ENCODE measurements around the gene TAGLN.

Gene TAGLN

DNA sequence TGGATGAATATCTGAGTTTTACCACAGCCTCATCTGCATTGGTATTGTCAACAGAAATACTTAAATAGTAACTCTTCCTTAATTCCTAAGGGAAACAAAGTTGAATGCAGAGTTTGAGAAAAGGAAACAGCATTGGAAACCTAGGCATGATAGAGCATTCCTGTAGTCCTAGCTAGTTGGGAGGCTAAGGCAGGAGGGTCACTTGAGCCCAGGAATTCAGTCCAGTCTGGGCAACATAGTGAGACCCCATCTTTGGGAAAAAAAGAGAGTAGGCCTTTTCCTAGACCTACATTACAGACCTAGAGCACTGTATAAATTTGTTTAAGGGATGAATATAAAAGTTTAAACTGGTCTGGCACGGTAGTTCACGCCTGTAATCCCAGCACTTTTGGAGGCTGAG is 41.7 kb upstream of the TAGLN start:
- Histone ChIP-seq H3K4me2 (ENCODE audit: insufficient read depth, low read length) (no peak overlapping the region), H2AFZ (ENCODE audit: low read depth, low read length) (no peak overlapping the region), H4K20me1 (ENCODE audit: insufficient read depth, low read length) (peaks cover 71% of the 10 kb centered on the region), H3K27me3 (ENCODE audit: insufficient read depth, low read length, poor library complexity) (no peaks in the 10 kb centered on the region), H3K9me3 (ENCODE audit: insufficient read depth, low read length, severe bottlenecking) (no peaks in the 10 kb centered on the region), H3K4me1 (ENCODE audit: insufficient read depth, low read length) (no peaks in the 10 kb centered on the region), H3K79me2 (ENCODE audit: insufficient read depth, low read length) (peaks cover 96% of the 10 kb centered on the region), H3K27ac (ENCODE audit: low read length) (no peak overlapping the region), H3K4me3 (ENCODE audit: low read depth in 1 of 2, low read length in 2 of 2) (no peak overlapping the region), H3K9ac (ENCODE audit: low read depth, low read length) (no peak overlapping the region), H3K36me3 (ENCODE audit: insufficient read depth, low read length) (peaks cover 88% of the 10 kb centered on the region)
- ATAC-seq (ENCODE audit: insufficient read depth, low read depth) (no peak), DNase-seq (no peak)
- TF ChIP-seq, protein P1, sequence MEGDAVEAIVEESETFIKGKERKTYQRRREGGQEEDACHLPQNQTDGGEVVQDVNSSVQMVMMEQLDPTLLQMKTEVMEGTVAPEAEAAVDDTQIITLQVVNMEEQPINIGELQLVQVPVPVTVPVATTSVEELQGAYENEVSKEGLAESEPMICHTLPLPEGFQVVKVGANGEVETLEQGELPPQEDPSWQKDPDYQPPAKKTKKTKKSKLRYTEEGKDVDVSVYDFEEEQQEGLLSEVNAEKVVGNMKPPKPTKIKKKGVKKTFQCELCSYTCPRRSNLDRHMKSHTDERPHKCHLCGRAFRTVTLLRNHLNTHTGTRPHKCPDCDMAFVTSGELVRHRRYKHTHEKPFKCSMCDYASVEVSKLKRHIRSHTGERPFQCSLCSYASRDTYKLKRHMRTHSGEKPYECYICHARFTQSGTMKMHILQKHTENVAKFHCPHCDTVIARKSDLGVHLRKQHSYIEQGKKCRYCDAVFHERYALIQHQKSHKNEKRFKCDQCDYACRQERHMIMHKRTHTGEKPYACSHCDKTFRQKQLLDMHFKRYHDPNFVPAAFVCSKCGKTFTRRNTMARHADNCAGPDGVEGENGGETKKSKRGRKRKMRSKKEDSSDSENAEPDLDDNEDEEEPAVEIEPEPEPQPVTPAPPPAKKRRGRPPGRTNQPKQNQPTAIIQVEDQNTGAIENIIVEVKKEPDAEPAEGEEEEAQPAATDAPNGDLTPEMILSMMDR (IDR thresholded peaks at IDR 0.05; ENCODE audit: borderline replicate concordance, extremely low read depth, low read length, poor library complexity, severe bottlenecking), result no peak
- TF ChIP-seq EZH2 (IDR thresholded peaks at IDR 0.05; ENCODE audit: borderline replicate concordance, low read depth, low read length, severe bottlenecking), result no peak

DNA sequence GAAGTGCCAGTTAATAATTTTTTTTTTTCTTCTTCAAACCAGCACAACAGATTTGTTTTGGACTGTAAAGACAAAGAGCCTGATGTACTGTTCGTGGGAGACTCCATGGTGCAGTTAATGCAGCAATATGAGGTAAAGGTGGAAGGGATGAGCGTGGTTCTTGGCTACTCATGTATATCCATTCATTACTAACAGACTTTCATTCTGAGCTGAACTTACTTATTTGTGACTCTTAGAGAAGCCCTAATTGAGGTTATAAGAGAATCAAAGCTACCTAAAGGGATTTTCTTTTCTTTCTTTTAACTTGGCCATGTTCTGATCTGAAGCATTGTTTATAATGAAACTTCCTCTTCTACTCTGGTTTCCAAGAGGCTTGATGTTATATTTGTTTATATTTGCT is 39.3 kb upstream of the TAGLN start:
- no peak overlapping the region for H3K27ac ChIP-seq (ENCODE audit: low read length)
- H3K4me3 ChIP-seq (ENCODE audit: low read depth in 1 of 2, low read length in 2 of 2), result no peak overlapping the region
- H2AFZ ChIP-seq (ENCODE audit: low read depth, low read length), result no peak overlapping the region
- no peak for ATAC-seq (ENCODE audit: insufficient read depth, low read depth)
- H3K27me3 ChIP-seq (ENCODE audit: insufficient read depth, low read length, poor library complexity), result no peaks in the 10 kb centered on the region
- H3K4me2 ChIP-seq (ENCODE audit: insufficient read depth, low read length), result no peak overlapping the region
- no peaks in the 10 kb centered on the region for H3K4me1 ChIP-seq (ENCODE audit: insufficient read depth, low read length)
- peaks cover 87% of the 10 kb centered on the region for H3K36me3 ChIP-seq (ENCODE audit: insufficient read depth, low read length)
- DNase-seq, result no peak
- TF ChIP-seq, protein P1 (IDR thresholded peaks at IDR 0.05; ENCODE audit: borderline replicate concordance, extremely low read depth, low read length, poor library complexity, severe bottlenecking), result no peak
- TF ChIP-seq EZH2 (IDR thresholded peaks at IDR 0.05; ENCODE audit: borderline replicate concordance, low read depth, low read length, severe bottlenecking), result no peak
- H3K9me3 ChIP-seq (ENCODE audit: insufficient read depth, low read length, severe bottlenecking), result no peaks in the 10 kb centered on the region
- H4K20me1 ChIP-seq (ENCODE audit: insufficient read depth, low read length), result peaks cover 50% of the 10 kb centered on the region
- H3K79me2 ChIP-seq (ENCODE audit: insufficient read depth, low read length), result peaks cover 74% of the 10 kb centered on the region
- no peak overlapping the region for H3K9ac ChIP-seq (ENCODE audit: low read depth, low read length)

DNA sequence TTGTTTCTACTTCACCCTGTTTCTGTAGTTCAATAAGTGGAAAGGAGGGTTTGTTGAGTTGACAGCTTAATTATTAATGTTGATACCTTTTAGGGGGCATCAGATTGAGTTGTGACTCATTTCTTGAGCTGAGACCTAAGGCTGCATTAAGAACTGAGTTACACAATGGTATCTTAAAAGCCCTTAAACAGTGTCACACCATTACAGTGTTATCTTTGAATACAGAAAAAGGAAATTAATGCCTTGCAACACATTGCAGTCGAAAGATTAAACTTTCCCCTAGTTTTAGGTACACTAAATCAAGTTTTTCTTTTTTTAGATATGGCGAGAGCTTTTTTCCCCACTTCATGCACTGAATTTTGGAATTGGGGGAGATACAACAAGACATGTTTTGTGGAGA is 38.3 kb upstream of the TAGLN start:
- H3K27ac ChIP-seq (ENCODE audit: low read length), result no peak overlapping the region
- H3K9ac ChIP-seq (ENCODE audit: low read depth, low read length), result no peak overlapping the region
- no peaks in the 10 kb centered on the region for H3K9me3 ChIP-seq (ENCODE audit: insufficient read depth, low read length, severe bottlenecking)
- H3K4me1 ChIP-seq (ENCODE audit: insufficient read depth, low read length), result no peaks in the 10 kb centered on the region
- H2AFZ ChIP-seq (ENCODE audit: low read depth, low read length), result no peak overlapping the region
- H3K4me3 ChIP-seq (ENCODE audit: low read depth in 1 of 2, low read length in 2 of 2), result no peak overlapping the region
- peaks cover 44% of the 10 kb centered on the region for H4K20me1 ChIP-seq (ENCODE audit: insufficient read depth, low read length)
- no peaks in the 10 kb centered on the region for H3K27me3 ChIP-seq (ENCODE audit: insufficient read depth, low read length, poor library complexity)
- TF ChIP-seq, protein P1 (IDR thresholded peaks at IDR 0.05; ENCODE audit: borderline replicate concordance, extremely low read depth, low read length, poor library complexity, severe bottlenecking), result no peak
- no peak for TF ChIP-seq EZH2 (IDR thresholded peaks at IDR 0.05; ENCODE audit: borderline replicate concordance, low read depth, low read length, severe bottlenecking)
- DNase-seq, result no peak
- no peak overlapping the region for H3K4me2 ChIP-seq (ENCODE audit: insufficient read depth, low read length)
- H3K36me3 ChIP-seq (ENCODE audit: insufficient read depth, low read length), result peaks cover 86% of the 10 kb centered on the region
- H3K79me2 ChIP-seq (ENCODE audit: insufficient read depth, low read length), result peaks cover 65% of the 10 kb centered on the region
- ATAC-seq (ENCODE audit: insufficient read depth, low read depth), result no peak

DNA sequence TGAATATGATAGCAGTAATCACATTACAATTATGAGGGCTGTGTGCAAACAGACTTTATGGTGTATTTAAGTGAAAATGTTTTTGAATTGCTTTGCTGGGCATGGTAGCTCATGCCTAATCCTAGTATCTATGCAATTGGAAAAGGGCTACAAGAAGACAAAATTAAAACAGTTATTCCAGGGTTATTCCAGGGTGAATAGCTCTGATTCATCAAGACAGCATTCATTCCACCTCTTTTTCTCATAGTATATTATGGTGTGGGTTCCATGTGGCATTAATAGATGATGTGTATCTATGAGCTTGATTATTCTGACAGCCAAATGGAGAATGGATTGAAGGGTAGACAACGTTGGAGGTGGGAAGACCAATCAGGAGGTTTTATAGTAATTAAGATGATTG is 32.7 kb upstream of the TAGLN start:
- Histone ChIP-seq H3K27me3 (ENCODE audit: insufficient read depth, low read length, poor library complexity) (no peaks in the 10 kb centered on the region), H3K4me1 (ENCODE audit: insufficient read depth, low read length) (no peaks in the 10 kb centered on the region), H2AFZ (ENCODE audit: low read depth, low read length) (no peak overlapping the region), H3K36me3 (ENCODE audit: insufficient read depth, low read length) (peaks cover 95% of the 10 kb centered on the region), H3K4me3 (ENCODE audit: low read depth in 1 of 2, low read length in 2 of 2) (no peak overlapping the region), H3K27ac (ENCODE audit: low read length) (no peak overlapping the region), H3K4me2 (ENCODE audit: insufficient read depth, low read length) (no peak overlapping the region), H3K9ac (ENCODE audit: low read depth, low read length) (no peak overlapping the region), H3K79me2 (ENCODE audit: insufficient read depth, low read length) (peaks cover 20% of the 10 kb centered on the region; the same call in 1 of the 2 replicates), H3K9me3 (ENCODE audit: insufficient read depth, low read length, severe bottlenecking) (no peaks in the 10 kb centered on the region), H4K20me1 (ENCODE audit: insufficient read depth, low read length) (peaks cover 17% of the 10 kb centered on the region)
- no peak for TF ChIP-seq EZH2 (IDR thresholded peaks at IDR 0.05; ENCODE audit: borderline replicate concordance, low read depth, low read length, severe bottlenecking)
- TF ChIP-seq, protein P1 (IDR thresholded peaks at IDR 0.05; ENCODE audit: borderline replicate concordance, extremely low read depth, low read length, poor library complexity, severe bottlenecking), result no peak
- ATAC-seq (ENCODE audit: insufficient read depth, low read depth) (no peak), DNase-seq (no peak)
